Left colon (tissue), 2 donors: ENCODE results near the gene OPCML. TPM values are rescaled to one million over a fixed set of nuclear protein-coding genes. Genes with fewer than 3 reads are reported as not detected.

Experiments used
- ATAC-seq: fragments of 200-7000 bp; cut with Tn5 transposase; one replicate; pipeline ENCODE4 v1.9.1; 2020; ENCODE audit warnings: mild to moderate bottlenecking, moderate library complexity
- DNase-seq, 2 donors: peaks; one replicate each; pipeline ENCODE4 v3.0.0-alpha.2; 2020
- intact Hi-C, 2 donors: fragments of 100-400 bp; cut with DNase I in 1 of 2; cut with micrococcal nuclease in 1 of 2; formaldehyde crosslinking; loops; one replicate each; pipeline versions ENCODE4 v1.11.2 to v1.14.0; 2022; cut with DNase I, micrococcal nuclease
- total RNA-seq, 2 donors: library from RNA; stranded (reverse); fragmentation: NEBNext Ultra II Directional; extraction: Animal tissue kit (Norgen Biotek cat#: 25700); gene quantifications; one replicate each; pipeline ENCODE4 v1.2.1, GENCODE V29; 2021
- donor health status: DM: no; HTN: no; CAD: no.
- donor health status: DM: yes; HTN: yes; CAD: no.

OPCML gene
- total RNA-seq, 2 donors from 2014 or later = 0.06 to 0.11 TPM

GRCh38 chr11:132969892-132970291 is 562.4 kb downstream of the OPCML start:
- ATAC-seq (no peak), DNase-seq (no peak)
- intact Hi-C loops = no loop called here

- intact Hi-C loops = no loop called here
- DNase-seq (no peak), ATAC-seq (no peak)
Measured at GRCh38 chr11:132962041-132962440, 570.3 kb downstream of the OPCML start.

- no peak for DNase-seq
- ATAC-seq = no peak
- intact Hi-C loops = no loop called here
Measured at GRCh38 chr11:132961453-132961852, 570.8 kb downstream of the OPCML start.

GRCh38 chr11:132960273-132961078 is 571.8 kb downstream of the OPCML start:
- intact Hi-C loops = no loop called here
- ATAC-seq (no peak), DNase-seq (no peak)

GRCh38 chr11:132959693-132960092 is 572.6 kb downstream of the OPCML start:
- intact Hi-C loops = no loop called here
- ATAC-seq (no peak), DNase-seq (no peak)

GRCh38 chr11:132957881-132958280 is 574.4 kb downstream of the OPCML start:
- intact Hi-C loops = no loop called here
- DNase-seq (no peak), ATAC-seq (no peak)

GRCh38 chr11:132948252-132948651 is 584.0 kb downstream of the OPCML start:
- no peak for DNase-seq
- intact Hi-C loops = no loop called here
- ATAC-seq = no peak

- ATAC-seq (no peak), DNase-seq (no peak)
- intact Hi-C loops = no loop called here
Measured at GRCh38 chr11:132944569-132944944, 587.7 kb downstream of the OPCML start.

- ATAC-seq (no peak), DNase-seq (no peak)
- intact Hi-C loops = no loop called here
Measured at GRCh38 chr11:132943706-132944568, 588.4 kb downstream of the OPCML start.

GRCh38 chr11:132943357-132943705 is 589.0 kb downstream of the OPCML start:
- ATAC-seq (no peak), DNase-seq (no peak)
- intact Hi-C loops = no loop called here

- intact Hi-C loops = no loop called here
- no peak for ATAC-seq
- DNase-seq = no peak
Measured at GRCh38 chr11:132942611-132943356, 589.5 kb downstream of the OPCML start.

- DNase-seq (no peak), ATAC-seq (no peak)
- intact Hi-C loops = no loop called here
Measured at GRCh38 chr11:132941761-132942160, 590.5 kb downstream of the OPCML start.

- no peak for DNase-seq
- ATAC-seq = no peak
- intact Hi-C loops = no loop called here
Measured at GRCh38 chr11:132941024-132941646, 591.2 kb downstream of the OPCML start.

- DNase-seq (no peak), ATAC-seq (no peak)
- intact Hi-C loops = loop anchor here in 1 of 2 donors (10.0 kb wide), 1 partner anchor 652 kb away; no protein-coding TSS in a partner anchor
Measured at GRCh38 chr11:132937016-132937415, 595.3 kb downstream of the OPCML start.

- DNase-seq (no peak), ATAC-seq (no peak)
- intact Hi-C loops = loop anchor here in 1 of 2 donors (10.0 kb wide), 1 partner anchor 651 kb away; no protein-coding TSS in a partner anchor
Measured at GRCh38 chr11:132935383-132935782, 596.9 kb downstream of the OPCML start.

GRCh38 chr11:132933703-132934102 is 598.6 kb downstream of the OPCML start:
- no peak for DNase-seq
- intact Hi-C loops = loop anchor here in 1 of 2 donors (10.0 kb wide), 1 partner anchor 649 kb away; no protein-coding TSS in a partner anchor
- no peak for ATAC-seq

- no peak for DNase-seq
- intact Hi-C loops = no loop called here
- no peak for ATAC-seq
Measured at GRCh38 chr11:132925825-132926469, 606.4 kb downstream of the OPCML start.

GRCh38 chr11:132921597-132921996 is 610.7 kb downstream of the OPCML start:
- no peak for ATAC-seq

More at GRCh38 chr11:132921597-132921996, 610.7 kb downstream of the OPCML start:
- intact Hi-C loops = no loop called here
- DNase-seq = no peak
